GM21528 (cell line): ENCODE results near the gene PPP1R3D.
"Not testable (repeated sequence)": the region's sequence is repeated elsewhere in the genome, so short reads cannot be mapped to it uniquely, and the experiment has no call there.

ENCODE experiments used
- ATAC-seq: cut with Tn5 transposase; IDR thresholded peaks from one replicate; pipeline ENCODE4 v1.9.1; 2021; ENCODE audit warnings: mild to moderate bottlenecking, moderate library complexity; ENCODE audit not compliant: unreplicated experiment, low FRiP score

Gene PPP1R3D, protein sequence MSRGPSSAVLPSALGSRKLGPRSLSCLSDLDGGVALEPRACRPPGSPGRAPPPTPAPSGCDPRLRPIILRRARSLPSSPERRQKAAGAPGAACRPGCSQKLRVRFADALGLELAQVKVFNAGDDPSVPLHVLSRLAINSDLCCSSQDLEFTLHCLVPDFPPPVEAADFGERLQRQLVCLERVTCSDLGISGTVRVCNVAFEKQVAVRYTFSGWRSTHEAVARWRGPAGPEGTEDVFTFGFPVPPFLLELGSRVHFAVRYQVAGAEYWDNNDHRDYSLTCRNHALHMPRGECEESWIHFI

DNA sequence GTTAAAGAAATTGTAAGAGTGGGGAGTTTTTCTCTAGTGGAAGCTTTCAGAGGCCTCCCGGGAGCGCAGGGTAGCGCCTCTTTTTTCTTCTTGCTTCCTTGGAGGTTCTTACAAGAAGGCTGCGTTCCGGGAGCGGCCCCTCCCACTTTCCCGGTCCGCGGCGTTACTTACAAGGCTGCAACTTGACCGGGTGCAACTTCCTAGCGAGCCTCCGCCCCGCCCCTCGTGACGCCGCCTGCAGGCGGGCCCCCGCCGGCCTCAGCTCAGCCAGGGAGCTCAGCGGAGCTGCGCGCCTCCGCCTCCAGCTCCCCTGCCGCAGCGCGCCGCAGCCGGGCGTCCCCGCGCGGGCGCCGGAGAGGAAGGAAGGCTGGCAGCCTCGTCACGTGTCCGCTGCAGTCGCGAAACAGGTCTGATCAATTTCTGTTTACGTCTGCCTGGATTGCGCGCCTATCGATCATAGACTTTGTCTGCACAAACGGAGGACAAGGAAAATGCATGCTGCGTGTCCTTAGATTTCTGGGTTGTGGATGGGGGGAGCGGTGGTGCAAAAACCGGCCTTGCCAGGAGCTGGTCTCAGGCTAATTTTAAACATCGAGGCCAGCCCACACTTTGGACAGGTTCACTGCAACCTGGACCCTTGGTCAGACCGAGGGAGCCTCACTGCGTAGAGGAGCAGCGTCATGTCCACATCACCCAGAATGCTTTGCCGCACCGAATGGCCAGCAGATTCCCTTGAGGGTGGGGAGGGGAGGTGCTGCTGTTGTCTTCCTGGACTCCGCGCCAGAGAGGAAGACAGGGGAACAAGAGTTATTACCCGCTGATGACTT is at the start of gene PPP1R3D, which contains the start of gene FAM217B:
Gene PPP1R3D, minus strand, starts transcription at position 177 of the 827 bp plus-strand sequence. CDS start 374 bp downstream, outside the sequence.
Gene FAM217B, plus strand, starts transcription at position 261 of the 827 bp plus-strand sequence. CDS start 3,555 bp downstream, outside the sequence.
- peak; percentile 95 for ATAC-seq

DNA sequence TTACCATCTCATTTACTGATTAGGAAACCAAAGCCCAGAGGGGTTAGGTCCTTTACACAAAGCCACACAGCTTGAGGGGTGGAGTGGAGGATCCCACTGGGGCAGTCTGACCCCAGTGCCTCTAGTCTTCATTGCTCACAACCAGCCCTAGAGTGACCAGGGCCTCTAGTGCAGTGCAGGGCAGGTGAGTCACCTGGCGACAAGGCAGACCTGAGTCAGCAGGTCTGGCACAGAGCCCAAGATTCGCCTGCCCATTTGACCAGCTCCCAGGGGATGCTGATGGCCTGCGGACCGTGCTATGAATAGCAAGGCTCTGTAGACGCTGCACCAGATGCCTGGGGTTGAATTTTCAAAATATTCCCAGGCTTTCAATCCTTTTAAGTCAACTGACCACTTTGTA is 48.0 kb upstream of the PPP1R3D start:
- no peak for ATAC-seq

DNA sequence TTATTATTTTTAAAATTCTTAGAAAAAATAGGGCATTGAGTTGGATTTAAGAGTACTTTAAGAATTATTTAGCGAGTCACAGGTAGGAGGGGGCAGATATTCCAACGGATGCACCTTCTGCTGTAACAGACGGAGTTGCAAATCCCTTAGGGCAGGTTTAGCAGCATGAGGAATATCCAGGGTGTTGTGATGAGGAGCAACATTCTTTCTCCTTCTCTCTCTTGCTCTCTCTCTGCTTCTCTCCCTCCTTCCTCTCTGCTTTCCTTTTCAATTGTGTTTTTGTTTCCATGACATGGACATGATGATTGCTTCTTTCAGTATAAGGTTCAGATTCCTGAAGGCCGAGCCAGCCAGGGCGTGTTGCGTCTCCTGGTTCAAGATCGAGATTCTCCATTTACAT is 47.0 kb upstream of the PPP1R3D start:
- ATAC-seq = no peak

GRCh38 chr20:59985864-59986263 is 45.8 kb upstream of the PPP1R3D start:
- no peak for ATAC-seq

DNA sequence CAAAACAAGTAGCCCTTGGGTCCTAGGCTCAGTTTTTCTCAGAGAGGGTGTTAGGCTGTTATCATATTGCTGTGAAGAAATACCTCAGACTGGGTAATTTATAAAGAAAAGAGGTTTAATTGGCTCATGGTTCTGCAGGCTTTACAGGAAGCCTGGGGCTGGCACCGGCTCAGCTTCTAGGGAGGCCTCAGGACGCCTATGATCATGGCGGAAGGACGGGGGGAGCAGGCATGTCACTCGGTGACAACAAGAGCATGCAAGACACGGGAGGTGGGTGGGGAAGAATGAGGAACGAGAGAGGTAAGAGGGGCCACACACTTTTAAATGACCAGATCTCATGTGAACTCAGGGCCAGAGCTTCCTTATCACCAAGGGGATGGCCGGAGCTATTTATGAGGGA is 45.1 kb upstream of the PPP1R3D start:
- ATAC-seq = no peak

- no peak for ATAC-seq
Observed at GRCh38 chr20:59984541-59984940, 44.4 kb upstream of the PPP1R3D start.

DNA sequence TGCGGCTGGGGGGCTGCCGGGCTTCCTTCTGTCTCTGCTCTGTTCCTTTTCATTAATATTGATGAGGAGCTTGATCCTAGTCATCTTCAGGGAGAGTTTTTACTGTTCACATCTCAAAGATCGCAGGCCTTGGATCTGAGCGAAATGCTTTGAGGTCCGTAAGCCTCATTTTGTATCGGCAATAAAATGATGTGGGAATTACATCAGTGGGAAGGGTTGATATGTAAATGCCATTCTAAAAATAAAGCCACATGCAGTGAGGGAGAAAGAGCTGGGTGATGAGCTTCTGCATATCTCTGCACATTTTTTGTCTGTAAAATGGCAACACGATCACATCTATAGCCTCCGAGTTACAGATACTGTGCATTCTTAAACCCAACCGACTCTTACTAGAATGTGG is 43.0 kb upstream of the PPP1R3D start:
- no peak for ATAC-seq

DNA sequence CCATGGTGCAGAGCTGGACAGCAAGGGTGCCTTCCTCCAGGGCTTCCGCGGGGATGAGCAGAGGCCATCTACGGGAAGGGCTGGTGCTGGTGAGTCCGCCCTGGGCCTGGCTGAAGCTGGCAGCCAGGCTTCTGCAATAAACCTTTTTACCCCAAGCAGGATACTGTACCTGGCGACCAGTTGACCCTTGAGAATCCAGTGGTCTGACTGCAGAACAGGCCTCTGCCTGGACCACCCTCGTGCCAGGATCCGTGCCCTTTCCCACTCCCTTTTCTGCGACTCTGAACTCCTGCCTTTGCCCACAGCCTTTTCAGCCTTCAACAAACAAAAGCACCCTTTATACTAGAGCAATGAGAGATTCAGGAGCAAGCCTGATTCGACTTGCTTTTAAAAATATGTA is 37.0 kb upstream of the PPP1R3D start:
- no peak for ATAC-seq

- ATAC-seq = no peak
Observed at GRCh38 chr20:59976156-59976782, 36.2 kb upstream of the PPP1R3D start.

GRCh38 chr20:59972037-59972801 is 32.1 kb upstream of the PPP1R3D start:
- no peak for ATAC-seq

GRCh38 chr20:59971428-59971827 is 31.3 kb upstream of the PPP1R3D start:
- no peak for ATAC-seq

GRCh38 chr20:59966428-59966827 is 26.3 kb upstream of the PPP1R3D start:
- ATAC-seq = no peak

- ATAC-seq = no peak
Observed at GRCh38 chr20:59962155-59962554, 22.1 kb upstream of the PPP1R3D start.

DNA sequence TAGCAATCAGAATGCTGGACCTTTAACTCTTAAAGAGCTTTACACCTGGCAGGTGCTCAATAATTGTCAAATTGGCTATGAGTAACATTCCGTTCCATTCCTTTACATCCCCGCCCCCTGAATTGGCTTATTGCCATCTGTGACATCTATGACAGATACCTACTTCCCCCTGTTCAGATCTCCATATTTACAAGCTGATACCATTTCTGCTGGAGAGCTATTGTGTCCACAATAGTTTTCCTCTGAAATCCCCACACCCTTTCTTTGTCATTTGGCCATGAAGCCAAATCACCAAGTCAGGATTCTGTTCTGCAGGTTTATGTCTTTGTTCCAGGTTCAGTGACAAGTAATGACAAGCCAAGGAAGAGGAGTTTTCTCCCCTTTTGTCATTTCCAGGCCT is 21.3 kb upstream of the PPP1R3D start:
- ATAC-seq = no peak

- no peak for ATAC-seq
Observed at GRCh38 chr20:59958626-59959025, 18.5 kb upstream of the PPP1R3D start.

GRCh38 chr20:59958123-59958522 is 18.0 kb upstream of the PPP1R3D start, which contains the start of gene CDH26:
Gene CDH26 (plus strand): TSS chr20:59958423. CDS start chr20:59958727, 304 bp downstream.
- ATAC-seq = no peak

- not testable (repeated sequence) for ATAC-seq
Observed at GRCh38 chr20:59957568-59957967, 17.5 kb upstream of the PPP1R3D start.

GRCh38 chr20:59955131-59955796 is 15.2 kb upstream of the PPP1R3D start:
- ATAC-seq = no peak

DNA sequence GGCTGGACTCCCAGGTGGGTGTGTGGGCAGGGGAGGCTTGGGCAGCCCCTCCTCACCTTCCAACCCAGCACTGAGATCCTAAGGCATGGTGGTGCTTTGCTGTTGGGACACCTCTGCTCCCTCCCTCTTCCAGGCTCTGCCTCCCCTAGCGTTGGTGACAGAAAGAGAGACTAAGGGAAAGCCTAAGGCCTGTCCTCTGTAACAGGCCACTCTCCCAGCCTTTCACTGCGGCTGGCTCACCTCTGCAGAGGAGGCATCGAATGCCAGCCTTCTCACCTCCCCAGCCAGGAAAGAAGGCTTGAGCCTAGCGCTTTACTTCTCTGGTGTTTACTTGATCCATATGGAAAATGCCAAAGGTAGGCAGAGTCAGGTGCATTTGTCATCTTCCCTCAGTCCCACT is 14.6 kb upstream of the PPP1R3D start:
- ATAC-seq = no peak

DNA sequence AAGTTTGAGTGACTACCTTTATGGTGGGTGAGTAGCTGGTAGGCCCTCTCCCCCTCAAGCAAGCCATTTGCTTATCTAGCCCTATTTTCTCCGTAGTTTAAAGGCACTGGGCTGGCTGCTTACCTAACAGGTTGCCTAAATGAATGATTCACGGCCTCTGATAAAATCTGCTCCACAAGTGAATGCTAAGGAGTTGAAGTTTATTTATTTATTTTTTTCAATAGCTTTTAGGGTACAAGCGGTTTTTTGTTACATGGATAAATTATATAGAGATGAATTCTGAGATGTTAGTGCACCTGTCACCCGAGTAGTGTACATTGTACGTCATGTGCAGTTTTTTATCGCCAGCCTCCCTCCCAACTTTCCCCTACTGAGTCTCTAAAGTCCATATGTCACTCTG is 9.8 kb upstream of the PPP1R3D start:
- no peak for ATAC-seq
